Measurements from ENCODE around the gene FCGR3A. TPM values are rescaled to one million over a fixed set of nuclear protein-coding genes. Genes with fewer than 3 reads are reported as not detected.
"Not testable (repeated sequence)": the region's sequence is repeated elsewhere in the genome, so short reads cannot be mapped to it uniquely, and the experiment has no call there.

The FCGR3A gene
- total and polyA plus RNA-seq, 2 of the 8 experiments (the other 6 are each of a cell fraction or from before 2014, with no cell fraction given), result not detected

DNA sequence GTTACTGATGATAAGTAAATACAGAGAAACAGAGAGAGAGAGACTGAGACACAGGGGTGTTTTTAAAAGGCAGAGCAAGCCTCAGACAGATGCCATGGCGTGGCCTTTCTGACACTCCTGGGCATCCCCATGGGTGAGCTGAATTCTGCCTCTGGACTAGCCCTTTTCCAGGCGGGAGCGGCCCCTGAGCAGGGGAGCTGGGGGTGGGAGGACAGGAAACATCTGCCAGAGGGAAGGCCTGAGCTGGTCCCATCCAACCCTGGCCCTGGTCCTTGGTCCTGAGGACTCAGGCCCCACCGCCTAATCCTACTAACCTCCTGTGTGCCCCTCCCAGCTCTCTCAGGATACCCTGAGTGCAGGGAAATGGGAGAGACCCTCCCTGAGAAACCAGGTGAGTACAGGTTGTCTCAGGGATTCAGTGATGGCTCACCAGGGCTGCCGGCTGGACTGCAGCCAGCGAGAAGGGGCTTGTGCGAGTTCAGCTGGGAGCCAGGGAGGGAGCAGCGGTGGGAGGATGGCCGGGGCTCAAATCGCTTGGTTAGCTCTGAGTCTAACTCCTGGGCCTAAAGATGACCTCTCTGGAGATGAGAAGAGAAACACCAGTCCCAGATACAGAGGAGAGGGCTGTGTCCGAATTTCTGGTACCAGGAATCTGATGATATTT lies 43.6 kb upstream of the FCGR3A start:
- H2AFZ ChIP-seq (ENCODE audit: low read length); H3K79me2 ChIP-seq (ENCODE audit: control insufficient read depth in 1 of 2, insufficient read depth in 2 of 2, low read length in 2 of 2); H3K27me3 ChIP-seq (replicated peaks in 1 of 4; ENCODE audit: control insufficient read depth in 3 of 4, extremely low read depth in 1 of 4, insufficient read depth in 3 of 4, low read length in 3 of 4); H2BK5ac ChIP-seq (ENCODE audit: low read depth, low read length); H3K23me2 ChIP-seq (ENCODE audit: low read depth, low read length); H3K36me3 ChIP-seq (ENCODE audit: control insufficient read depth in 2 of 4, insufficient read depth in 4 of 4, low read length in 3 of 4); H3K9me3 ChIP-seq (ENCODE audit: insufficient read depth in 2 of 2, low read depth in 1 of 2, low read length in 1 of 2); H2BK15ac ChIP-seq (ENCODE audit: low read length); H3K56ac ChIP-seq (replicated peaks; ENCODE audit: insufficient read length, low read depth, low read length); H3K27ac ChIP-seq (ENCODE audit: low read depth, low read length); FAIRE-seq; H3K23ac ChIP-seq (ENCODE audit: insufficient read length); H2AK5ac ChIP-seq (ENCODE audit: low read depth, low read length); H2BK12ac ChIP-seq (ENCODE audit: low read depth, low read length); H3K4me3 ChIP-seq (ENCODE audit: extremely low read depth in 1 of 4, insufficient read depth in 2 of 4, low read depth in 3 of 4, low read length in 4 of 4); H2BK120ac ChIP-seq (replicated peaks; ENCODE audit: low read depth, low read length); H3K9ac ChIP-seq (replicated peaks in 1 of 4; ENCODE audit: extremely low read depth in 1 of 4, low read depth in 3 of 4, low read length in 3 of 4); H4K8ac ChIP-seq (ENCODE audit: extremely low read depth, insufficient read depth, low read length); H3K14ac ChIP-seq (ENCODE audit: insufficient read length); H3K4me1 ChIP-seq (replicated peaks in 1 of 4; ENCODE audit: control insufficient read depth in 3 of 4, insufficient read depth in 4 of 4, low read length in 3 of 4); H2BK20ac ChIP-seq (ENCODE audit: low read length); DNase-seq (ENCODE audit: low read depth in 1 of 2, low spot score in 2 of 2); H4K20me1 ChIP-seq (replicated peaks in 1 of 2; ENCODE audit: control insufficient read depth in 1 of 2, insufficient read depth in 2 of 2, low read length in 2 of 2); H3K4me2 ChIP-seq (ENCODE audit: insufficient read depth in 1 of 2, low read depth in 2 of 2, low read length in 2 of 2); H4K5ac ChIP-seq (ENCODE audit: insufficient read length, low read depth, low read length); H3K4ac ChIP-seq (replicated peaks; ENCODE audit: insufficient read length, low read depth, low read length); H3K18ac ChIP-seq (ENCODE audit: extremely low read depth, low read length); H3K79me1 ChIP-seq (ENCODE audit: low read depth, low read length); H4K91ac ChIP-seq (replicated peaks; ENCODE audit: insufficient read length, low read length): not testable (repeated sequence)
- ChIA-PET POLR2A (ENCODE audit: partially characterized antibody) (interaction anchor here (1.3 kb wide), 1 partner anchor 19 kb away, joined by 6 read pairs; no protein-coding TSS in a partner anchor), CTCF (ENCODE audit: partially characterized antibody) (interaction anchor here (1.1 kb wide), 1 partner anchor 146 kb away, joined by 4 read pairs; no protein-coding TSS in a partner anchor)
- 92% methylated on average over 11 of the region's 11 CpGs; no CpG with 5 or more reads in 1 of the 2 experiments for WGBS, 2 experiments (ENCODE audit: extremely low coverage in 1 of 2, insufficient coverage in 1 of 2, insufficient read length in 1 of 2, insufficient replicate concordance in 2 of 2, low coverage in 1 of 2, low lambda C conversion rate in 2 of 2, missing lambda C conversion rate in 1 of 2)

- H2BK5ac ChIP-seq (ENCODE audit: low read depth, low read length); H3K4ac ChIP-seq (replicated peaks; ENCODE audit: insufficient read length, low read depth, low read length); H3K56ac ChIP-seq (replicated peaks; ENCODE audit: insufficient read length, low read depth, low read length); H3K18ac ChIP-seq (ENCODE audit: extremely low read depth, low read length); CTCF ChIA-PET (ENCODE audit: partially characterized antibody); FAIRE-seq; DNase-seq (ENCODE audit: low read depth in 1 of 2, low spot score in 2 of 2); H3K14ac ChIP-seq (ENCODE audit: insufficient read length); H4K91ac ChIP-seq (replicated peaks; ENCODE audit: insufficient read length, low read length); H3K36me3 ChIP-seq (ENCODE audit: control insufficient read depth in 2 of 4, insufficient read depth in 4 of 4, low read length in 3 of 4); H3K23me2 ChIP-seq (ENCODE audit: low read depth, low read length); H3K27ac ChIP-seq (ENCODE audit: low read depth, low read length); H4K8ac ChIP-seq (ENCODE audit: extremely low read depth, insufficient read depth, low read length); POLR2A ChIA-PET (ENCODE audit: partially characterized antibody); H2BK20ac ChIP-seq (ENCODE audit: low read length); H3K79me1 ChIP-seq (ENCODE audit: low read depth, low read length); H2BK12ac ChIP-seq (ENCODE audit: low read depth, low read length); H3K23ac ChIP-seq (ENCODE audit: insufficient read length); H2AFZ ChIP-seq (ENCODE audit: low read length); H2BK120ac ChIP-seq (replicated peaks; ENCODE audit: low read depth, low read length); H3K27me3 ChIP-seq (replicated peaks in 1 of 4; ENCODE audit: control insufficient read depth in 3 of 4, extremely low read depth in 1 of 4, insufficient read depth in 3 of 4, low read length in 3 of 4); H3K4me1 ChIP-seq (replicated peaks in 1 of 4; ENCODE audit: control insufficient read depth in 3 of 4, insufficient read depth in 4 of 4, low read length in 3 of 4); H3K79me2 ChIP-seq (ENCODE audit: control insufficient read depth in 1 of 2, insufficient read depth in 2 of 2, low read length in 2 of 2); H2AK5ac ChIP-seq (ENCODE audit: low read depth, low read length); H2BK15ac ChIP-seq (ENCODE audit: low read length); H3K9me3 ChIP-seq (ENCODE audit: insufficient read depth in 2 of 2, low read depth in 1 of 2, low read length in 1 of 2); H3K4me3 ChIP-seq (ENCODE audit: extremely low read depth in 1 of 4, insufficient read depth in 2 of 4, low read depth in 3 of 4, low read length in 4 of 4); H3K9ac ChIP-seq (replicated peaks in 1 of 4; ENCODE audit: extremely low read depth in 1 of 4, low read depth in 3 of 4, low read length in 3 of 4); H3K4me2 ChIP-seq (ENCODE audit: insufficient read depth in 1 of 2, low read depth in 2 of 2, low read length in 2 of 2); H4K5ac ChIP-seq (ENCODE audit: insufficient read length, low read depth, low read length); H4K20me1 ChIP-seq (replicated peaks in 1 of 2; ENCODE audit: control insufficient read depth in 1 of 2, insufficient read depth in 2 of 2, low read length in 2 of 2): not testable (repeated sequence)
- 100% methylated on average over 1 of the region's 3 CpGs; no CpG with 5 or more reads in 1 of the 2 experiments for WGBS, 2 experiments (ENCODE audit: extremely low coverage in 1 of 2, insufficient coverage in 1 of 2, insufficient read length in 1 of 2, insufficient replicate concordance in 2 of 2, low coverage in 1 of 2, low lambda C conversion rate in 2 of 2, missing lambda C conversion rate in 1 of 2)
These were observed 43.0 kb upstream of the FCGR3A start for GRCh38 chr1:161592586-161592985.

Measured in H1 (cell line).